HuH-7 (cell line): ENCODE measurements around the gene BMF.

ENCODE experiments used
- DNase-seq: peaks from one replicate; pipeline ENCODE4 v3.0.0; 2011; ENCODE audit warnings: low spot score

The BMF gene

GRCh38 chr15:40065166-40065565 lies 43.5 kb downstream of the BMF start:
- no peak for DNase-seq

- no peak for DNase-seq
These were observed 44.3 kb downstream of the BMF start for GRCh38 chr15:40064231-40064894.

GRCh38 chr15:40063563-40064011 lies 45.1 kb downstream of the BMF start:
- DNase-seq = no peak

GRCh38 chr15:40062816-40063562 lies 45.7 kb downstream of the BMF start:
- DNase-seq = no peak

- no peak for DNase-seq
These were observed 47.3 kb downstream of the BMF start for GRCh38 chr15:40061212-40061901.

- DNase-seq = no peak
These were observed 48.3 kb downstream of the BMF start for GRCh38 chr15:40060236-40060961.

GRCh38 chr15:40059821-40060220 lies 48.9 kb downstream of the BMF start:
- no peak for DNase-seq

- no peak for DNase-seq
These were observed 50.1 kb downstream of the BMF start for GRCh38 chr15:40058476-40059140.

GRCh38 chr15:40055576-40056293 lies 52.9 kb downstream of the BMF start:
- DNase-seq = no peak

- DNase-seq = no peak
These were observed 53.7 kb downstream of the BMF start for GRCh38 chr15:40054855-40055575.

GRCh38 chr15:40054605-40054854 lies 54.1 kb downstream of the BMF start:
- DNase-seq = no peak

GRCh38 chr15:40053831-40054604 lies 54.7 kb downstream of the BMF start:
- no peak for DNase-seq

- DNase-seq = no peak
These were observed 55.4 kb downstream of the BMF start for GRCh38 chr15:40053079-40053830.

GRCh38 chr15:40052604-40053003 lies 56.1 kb downstream of the BMF start:
- no peak for DNase-seq

- DNase-seq = no peak
These were observed 56.9 kb downstream of the BMF start for GRCh38 chr15:40051616-40052415.

GRCh38 chr15:40050788-40051470 lies 57.8 kb downstream of the BMF start:
- DNase-seq = no peak

- DNase-seq = no peak
These were observed 59.7 kb downstream of the BMF start for GRCh38 chr15:40048926-40049475.
